Measurements from ENCODE around the gene HOXC6.

HOXC6 gene

DNA sequence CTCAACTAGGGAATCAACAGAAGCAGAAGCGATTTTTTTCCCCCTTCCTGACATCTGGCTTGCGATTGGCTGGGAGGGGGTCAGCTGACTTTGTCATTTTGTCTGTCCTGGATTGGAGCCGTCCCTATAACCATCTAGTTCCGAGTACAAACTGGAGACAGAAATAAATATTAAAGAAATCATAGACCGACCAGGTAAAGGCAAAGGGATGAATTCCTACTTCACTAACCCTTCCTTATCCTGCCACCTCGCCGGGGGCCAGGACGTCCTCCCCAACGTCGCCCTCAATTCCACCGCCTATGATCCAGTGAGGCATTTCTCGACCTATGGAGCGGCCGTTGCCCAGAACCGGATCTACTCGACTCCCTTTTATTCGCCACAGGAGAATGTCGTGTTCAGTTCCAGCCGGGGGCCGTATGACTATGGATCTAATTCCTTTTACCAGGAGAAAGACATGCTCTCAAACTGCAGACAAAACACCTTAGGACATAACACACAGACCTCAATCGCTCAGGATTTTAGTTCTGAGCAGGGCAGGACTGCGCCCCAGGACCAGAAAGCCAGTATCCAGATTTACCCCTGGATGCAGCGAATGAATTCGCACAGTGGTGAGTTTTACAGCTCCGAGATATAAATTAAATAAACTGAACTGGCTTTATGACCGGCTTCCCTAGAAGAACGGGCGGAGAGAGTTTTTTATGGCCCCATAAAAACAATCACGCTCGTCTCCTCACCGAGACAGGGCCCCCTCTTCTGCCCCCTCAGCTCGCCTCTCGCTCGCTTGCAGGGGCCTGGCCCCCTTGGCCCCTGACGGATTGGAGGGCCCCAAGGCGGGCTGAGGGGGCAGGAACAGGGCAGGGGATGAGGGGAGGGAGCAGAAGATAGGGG lies at the start of gene HOXC6:
HOXC6 (plus strand) TSS at position 127 of the 888 bp plus-strand sequence; CDS start at position 209, 82 bp downstream.
- H3K9ac ChIP-seq (ENCODE audit: low read depth, low read length, poor library complexity, severe bottlenecking), result no peak within 1 kb of the TSS
- H4K20me1 ChIP-seq (ENCODE audit: insufficient read depth, low read length, poor library complexity, severe bottlenecking), result peaks cover 71% of the 10 kb centered on the region
- no peaks in the 10 kb centered on the region for H3K9me3 ChIP-seq (ENCODE audit: insufficient read depth, low read depth, low read length)
- no peak within 1 kb of the TSS for H2AFZ ChIP-seq (ENCODE audit: low read length)
- no peaks in the 10 kb centered on the region for H3K27me3 ChIP-seq (ENCODE audit: insufficient read depth, low read length, poor library complexity, severe bottlenecking)
- peaks cover 36% of the 10 kb centered on the region for H3K4me1 ChIP-seq (ENCODE audit: insufficient read depth, low read length, poor library complexity, severe bottlenecking)
- H3K79me2 ChIP-seq (ENCODE audit: insufficient read depth, low read length), result peaks cover 66% of the 10 kb centered on the region
- H3F3A ChIP-seq (ENCODE audit: low read depth), result peaks cover 8% of the 10 kb centered on the region; the same call in 1 of the 2 replicates
- H3K4me3 ChIP-seq (ENCODE audit: low read length, poor library complexity, severe bottlenecking), result no peak within 1 kb of the TSS
- H3K36me3 ChIP-seq (ENCODE audit: insufficient read depth, low read length), result peaks cover 33% of the 10 kb centered on the region; the same call in 1 of the 2 replicates
- H3K4me2 ChIP-seq (ENCODE audit: low read depth, low read length, poor library complexity, severe bottlenecking), result no peak within 1 kb of the TSS
- H3K9me2 ChIP-seq (replicated peaks; ENCODE audit: low read depth, low read length), result no peaks in the 10 kb centered on the region
- no peak for TF ChIP-seq EZH2phosphoT487 (IDR thresholded peaks at IDR 0.05; ENCODE audit: borderline replicate concordance)
- TF ChIP-seq, protein P1, sequence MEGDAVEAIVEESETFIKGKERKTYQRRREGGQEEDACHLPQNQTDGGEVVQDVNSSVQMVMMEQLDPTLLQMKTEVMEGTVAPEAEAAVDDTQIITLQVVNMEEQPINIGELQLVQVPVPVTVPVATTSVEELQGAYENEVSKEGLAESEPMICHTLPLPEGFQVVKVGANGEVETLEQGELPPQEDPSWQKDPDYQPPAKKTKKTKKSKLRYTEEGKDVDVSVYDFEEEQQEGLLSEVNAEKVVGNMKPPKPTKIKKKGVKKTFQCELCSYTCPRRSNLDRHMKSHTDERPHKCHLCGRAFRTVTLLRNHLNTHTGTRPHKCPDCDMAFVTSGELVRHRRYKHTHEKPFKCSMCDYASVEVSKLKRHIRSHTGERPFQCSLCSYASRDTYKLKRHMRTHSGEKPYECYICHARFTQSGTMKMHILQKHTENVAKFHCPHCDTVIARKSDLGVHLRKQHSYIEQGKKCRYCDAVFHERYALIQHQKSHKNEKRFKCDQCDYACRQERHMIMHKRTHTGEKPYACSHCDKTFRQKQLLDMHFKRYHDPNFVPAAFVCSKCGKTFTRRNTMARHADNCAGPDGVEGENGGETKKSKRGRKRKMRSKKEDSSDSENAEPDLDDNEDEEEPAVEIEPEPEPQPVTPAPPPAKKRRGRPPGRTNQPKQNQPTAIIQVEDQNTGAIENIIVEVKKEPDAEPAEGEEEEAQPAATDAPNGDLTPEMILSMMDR (conservative IDR thresholded peaks at IDR 0.05; ENCODE audit: low read length), result no peak

DNA sequence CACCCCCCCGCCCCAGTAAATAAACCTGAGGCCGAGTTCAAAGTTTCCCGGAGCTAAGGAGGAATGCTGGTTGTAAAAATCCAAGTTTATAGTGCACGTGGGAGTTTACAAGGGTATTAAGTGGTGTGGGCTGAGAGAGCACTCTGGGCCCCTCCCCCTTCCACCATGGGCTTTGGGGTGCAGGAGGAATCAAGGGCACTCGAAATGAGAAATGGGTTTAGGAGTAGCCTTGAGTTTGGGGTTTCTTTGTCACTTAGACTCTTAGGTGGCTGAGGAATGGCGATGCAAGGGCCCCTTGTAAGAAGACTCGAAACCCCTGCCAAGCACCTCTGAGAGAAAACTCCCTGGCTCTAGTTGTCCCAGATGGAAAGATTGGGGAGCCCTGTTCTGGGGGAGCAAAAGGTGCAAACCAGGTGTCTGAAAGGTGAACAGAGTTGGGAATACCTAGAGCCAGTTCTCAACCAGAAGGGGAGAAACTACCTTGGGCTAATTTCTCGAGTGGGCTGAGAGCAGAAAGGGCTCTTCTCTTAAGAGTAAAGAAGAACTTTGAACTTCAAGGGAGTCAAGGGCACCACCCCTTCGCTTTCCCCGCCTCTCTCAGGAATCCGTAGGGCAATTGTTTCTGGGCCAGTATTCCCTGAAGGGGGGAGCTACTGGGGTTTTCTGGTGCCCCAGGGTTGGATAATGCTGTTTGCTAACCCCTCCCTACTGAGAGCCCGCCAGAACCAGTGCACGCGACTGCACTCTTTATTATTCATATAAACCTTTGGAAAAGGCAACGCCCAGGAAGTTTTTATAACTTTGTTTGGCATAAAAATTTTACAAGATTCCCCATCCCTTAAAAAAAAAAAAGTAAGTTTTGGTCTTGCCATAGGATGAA lies 49.5 kb upstream of the HOXC6 start:
- H3F3A ChIP-seq (ENCODE audit: low read depth), result no peaks in the 10 kb centered on the region
- H2AFZ ChIP-seq (ENCODE audit: low read length), result no peak overlapping the region
- peaks cover 20% of the 10 kb centered on the region for H3K4me1 ChIP-seq (ENCODE audit: insufficient read depth, low read length, poor library complexity, severe bottlenecking)
- H3K4me3 ChIP-seq (ENCODE audit: low read length, poor library complexity, severe bottlenecking), result no peak overlapping the region
- no peaks in the 10 kb centered on the region for H3K36me3 ChIP-seq (ENCODE audit: insufficient read depth, low read length)
- no peaks in the 10 kb centered on the region for H3K79me2 ChIP-seq (ENCODE audit: insufficient read depth, low read length)
- TF ChIP-seq EZH2phosphoT487 (IDR thresholded peaks at IDR 0.05; ENCODE audit: borderline replicate concordance), result no peak
- TF ChIP-seq, protein P1 (conservative IDR thresholded peaks at IDR 0.05; ENCODE audit: low read length), result no peak
- no peak overlapping the region for H3K9ac ChIP-seq (ENCODE audit: low read depth, low read length, poor library complexity, severe bottlenecking)
- H3K9me2 ChIP-seq (replicated peaks; ENCODE audit: low read depth, low read length), result no peaks in the 10 kb centered on the region
- no peak overlapping the region for H3K4me2 ChIP-seq (ENCODE audit: low read depth, low read length, poor library complexity, severe bottlenecking)
- H4K20me1 ChIP-seq (ENCODE audit: insufficient read depth, low read length, poor library complexity, severe bottlenecking), result no peaks in the 10 kb centered on the region
- H3K27me3 ChIP-seq (ENCODE audit: insufficient read depth, low read length, poor library complexity, severe bottlenecking), result no peaks in the 10 kb centered on the region
- H3K9me3 ChIP-seq (ENCODE audit: insufficient read depth, low read depth, low read length), result no peaks in the 10 kb centered on the region

DNA sequence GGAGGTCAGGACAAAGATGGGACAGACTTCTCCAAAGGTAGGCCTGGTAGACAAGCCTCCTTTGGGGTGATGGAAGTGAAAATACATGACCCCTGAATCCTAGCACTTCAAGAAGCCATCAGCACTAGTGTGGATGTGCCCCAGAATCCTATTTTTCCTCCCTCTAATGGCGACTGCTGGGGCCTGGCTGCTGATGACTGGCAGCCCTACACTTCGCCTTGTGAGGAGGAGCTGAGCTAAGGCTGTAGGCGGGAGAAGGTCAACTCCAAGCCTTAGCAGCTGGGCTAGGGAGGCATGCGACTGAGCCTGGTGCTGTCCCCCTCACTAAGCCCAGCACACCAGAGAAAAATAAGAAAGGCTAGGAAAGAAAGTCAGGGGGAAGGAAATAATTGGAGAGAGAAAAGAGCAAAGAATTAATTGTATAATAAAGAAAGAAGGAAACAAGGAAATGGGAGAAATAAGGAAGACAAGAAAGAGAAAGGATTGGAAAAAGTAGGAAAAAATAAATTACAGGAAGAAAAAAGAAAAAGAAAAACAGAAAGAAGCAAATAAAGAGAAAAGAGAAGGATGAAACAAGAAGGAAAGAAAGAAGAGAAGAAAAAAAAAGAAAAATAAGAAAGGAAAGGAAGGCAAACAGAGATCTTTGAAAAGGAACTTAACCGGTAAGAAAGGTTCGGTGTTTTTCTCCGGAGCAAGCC lies 48.0 kb upstream of the HOXC6 start:
- no peaks in the 10 kb centered on the region for H3K9me3 ChIP-seq (ENCODE audit: insufficient read depth, low read depth, low read length)
- no peaks in the 10 kb centered on the region for H3K9me2 ChIP-seq (replicated peaks; ENCODE audit: low read depth, low read length)
- no peak overlapping the region for H3K9ac ChIP-seq (ENCODE audit: low read depth, low read length, poor library complexity, severe bottlenecking)
- no peaks in the 10 kb centered on the region for H4K20me1 ChIP-seq (ENCODE audit: insufficient read depth, low read length, poor library complexity, severe bottlenecking)
- no peaks in the 10 kb centered on the region for H3F3A ChIP-seq (ENCODE audit: low read depth)
- 0 out of 2 replicates have a peak overlapping the region, but pooled peaks have one; percentile 16 for H2AFZ ChIP-seq (ENCODE audit: low read length)
- no peak overlapping the region for H3K4me3 ChIP-seq (ENCODE audit: low read length, poor library complexity, severe bottlenecking)
- TF ChIP-seq, protein P1 (conservative IDR thresholded peaks at IDR 0.05; ENCODE audit: low read length), result no peak
- TF ChIP-seq EZH2phosphoT487 (IDR thresholded peaks at IDR 0.05; ENCODE audit: borderline replicate concordance), result no peak
- H3K36me3 ChIP-seq (ENCODE audit: insufficient read depth, low read length), result no peaks in the 10 kb centered on the region
- peak overlapping the region; percentile 31 for H3K4me2 ChIP-seq (ENCODE audit: low read depth, low read length, poor library complexity, severe bottlenecking)
- H3K27me3 ChIP-seq (ENCODE audit: insufficient read depth, low read length, poor library complexity, severe bottlenecking), result no peaks in the 10 kb centered on the region
- H3K79me2 ChIP-seq (ENCODE audit: insufficient read depth, low read length), result peaks cover 2% of the 10 kb centered on the region; the same call in 1 of the 2 replicates
- H3K4me1 ChIP-seq (ENCODE audit: insufficient read depth, low read length, poor library complexity, severe bottlenecking), result peaks cover 22% of the 10 kb centered on the region

Measured in Loucy (cell line).